Ishikawa (cell line): ENCODE data around the gene SLC11A2.

Experiments used
- CREB1 ChIP-seq: IDR thresholded peaks from 2 replicates; pipeline ENCODE4 v1.6.1; 2012; ENCODE audit warnings: low read depth
- YY1 ChIP-seq: IDR thresholded peaks from 2 replicates; pipeline ENCODE4 v1.6.1; 2012; ENCODE audit warnings: low read depth

DNA sequence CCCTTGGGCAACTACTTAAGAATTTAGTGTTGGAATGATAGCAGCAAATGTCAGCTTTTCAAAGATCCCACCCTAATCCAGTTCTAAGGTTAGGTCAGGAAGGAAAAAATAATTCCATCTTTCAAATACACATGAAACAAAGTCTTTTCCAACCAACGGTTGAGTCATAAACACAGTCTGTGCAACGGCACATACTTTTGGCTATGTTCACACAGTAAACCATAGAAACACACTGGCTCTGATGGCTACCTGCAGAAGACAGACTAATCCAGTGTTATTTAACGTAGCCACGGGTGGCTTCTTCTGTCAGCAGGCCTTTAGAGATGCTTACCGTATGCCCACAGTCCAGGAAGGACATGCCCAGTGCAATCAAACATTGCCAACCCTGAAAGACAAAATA lies 38.1 kb downstream of the SLC11A2 start:
- TF ChIP-seq YY1: no peak
- TF ChIP-seq CREB1: no peak
